Measurements from ENCODE around the gene OR5T2. TPM values are rescaled to one million over a fixed set of nuclear protein-coding genes. Genes with fewer than 3 reads are reported as not detected.

The OR5T2 gene
- total RNA-seq (2021; ENCODE audit: unreplicated experiment) (not detected), Bru-seq, nascent RNA (not detected), BruChase-seq, experiment 1, labeled RNA remaining after a 2-hour chase (not detected), BruChase-seq, experiment 2, labeled RNA remaining after a 6-hour chase (not detected)
- not detected for polyA plus RNA-seq (2012; ENCODE audit: insufficient read length)
- long read RNA-seq, result 0 reads

- in situ Hi-C loops (cut with HindIII; ENCODE audit: low pct_unique_long_range_greater_than_20kb, low sequenced_read_pairs) (no loop called here), intact Hi-C loops (cut with micrococcal nuclease; ENCODE audit: unreplicated experiment) (no loop called here)
- H3K36me3 ChIP-seq (ENCODE audit: control insufficient read depth, insufficient read depth, low read length), result no peaks in the 10 kb centered on the region
- DNase-seq (ENCODE audit: low read depth, low spot score) (no peak), ATAC-seq (no peak)
- H3K4me1 ChIP-seq (ENCODE audit: control insufficient read depth, insufficient read depth, low read length), result no peaks in the 10 kb centered on the region
- H3K27ac ChIP-seq (ENCODE audit: low read length), result no peak within 1 kb of the TSS
- no peaks in the 10 kb centered on the region for H3K9me3 ChIP-seq (ENCODE audit: control insufficient read depth, insufficient read depth, low read depth, low read length)
- CTCF ChIA-PET, result no interaction called here
- POLR2A ChIA-PET, result no interaction called here
- H3K4me3 ChIP-seq (ENCODE audit: low read depth in 2 of 2, low read length in 2 of 2), result no peak within 1 kb of the TSS
- H3K27me3 ChIP-seq (ENCODE audit: control insufficient read depth, insufficient read depth, low read length), result no peaks in the 10 kb centered on the region
- no TSS peak for BruUV-seq (replicated peaks)
- TF ChIP-seq POLR2AphosphoS5 (IDR thresholded peaks at IDR 0.05; ENCODE audit: low read depth, low read length) (no peak), TCF7L2 (IDR thresholded peaks at IDR 0.05; ENCODE audit: low read depth, low read length) (no peak), SIN3A (IDR thresholded peaks at IDR 0.05; ENCODE audit: borderline replicate concordance, insufficient read depth, low read depth, low read length) (no peak), REST (IDR thresholded peaks at IDR 0.05; ENCODE audit: insufficient read depth in 1 of 2, low read depth in 2 of 2, low read length in 1 of 2) (no peak), CTCF (IDR thresholded peaks at IDR 0.05) (no peak)
Measured at GRCh38 chr11:56234155-56234554, at the start of gene OR5T2. OR5T2 (minus strand) TSS chr11:56234255; CDS start chr11:56233062, 1,193 bp downstream.

- ChIA-PET POLR2A (no interaction called here), CTCF (no interaction called here)
- ATAC-seq, result no peak
- no peaks in the 10 kb centered on the region for H3K27me3 ChIP-seq (ENCODE audit: control insufficient read depth, insufficient read depth, low read length)
- no peaks in the 10 kb centered on the region for H3K9me3 ChIP-seq (ENCODE audit: control insufficient read depth, insufficient read depth, low read depth, low read length)
- no peak within 1 kb of the TSS for H3K27ac ChIP-seq (ENCODE audit: low read length)
- intact Hi-C loops (cut with micrococcal nuclease; ENCODE audit: unreplicated experiment) (no loop called here), in situ Hi-C loops (cut with HindIII; ENCODE audit: low pct_unique_long_range_greater_than_20kb, low sequenced_read_pairs) (no loop called here)
- no peak within 1 kb of the TSS for H3K4me3 ChIP-seq (ENCODE audit: low read depth in 2 of 2, low read length in 2 of 2)
- TF ChIP-seq POLR2AphosphoS5 (IDR thresholded peaks at IDR 0.05; ENCODE audit: low read depth, low read length) (no peak), TCF7L2 (IDR thresholded peaks at IDR 0.05; ENCODE audit: low read depth, low read length) (no peak), REST (IDR thresholded peaks at IDR 0.05; ENCODE audit: insufficient read depth in 1 of 2, low read depth in 2 of 2, low read length in 1 of 2) (no peak), SIN3A (IDR thresholded peaks at IDR 0.05; ENCODE audit: borderline replicate concordance, insufficient read depth, low read depth, low read length) (no peak), CTCF (IDR thresholded peaks at IDR 0.05) (no peak)
- BruUV-seq (replicated peaks), result no TSS peak
- no peaks in the 10 kb centered on the region for H3K4me1 ChIP-seq (ENCODE audit: control insufficient read depth, insufficient read depth, low read length)
- DNase-seq (ENCODE audit: low read depth, low spot score), result no peak
- no peaks in the 10 kb centered on the region for H3K36me3 ChIP-seq (ENCODE audit: control insufficient read depth, insufficient read depth, low read length)
Measured at GRCh38 chr11:56273854-56274253, 39.8 kb upstream of the OR5T2 start, which contains the start of gene OR5T1. OR5T1 (plus strand) TSS chr11:56274154; CDS start chr11:56275639, 1,485 bp downstream.
